Islet of Langerhans (tissue), 1 donor: Measurements from ENCODE around the gene C19orf47.

ENCODE experiments used
- FAIRE-seq: peaks from one replicate; lab custom pipeline; 2011; peaks lifted over from hg19 to GRCh38; lab: Jason Lieb, UNC

C19orf47 gene

DNA sequence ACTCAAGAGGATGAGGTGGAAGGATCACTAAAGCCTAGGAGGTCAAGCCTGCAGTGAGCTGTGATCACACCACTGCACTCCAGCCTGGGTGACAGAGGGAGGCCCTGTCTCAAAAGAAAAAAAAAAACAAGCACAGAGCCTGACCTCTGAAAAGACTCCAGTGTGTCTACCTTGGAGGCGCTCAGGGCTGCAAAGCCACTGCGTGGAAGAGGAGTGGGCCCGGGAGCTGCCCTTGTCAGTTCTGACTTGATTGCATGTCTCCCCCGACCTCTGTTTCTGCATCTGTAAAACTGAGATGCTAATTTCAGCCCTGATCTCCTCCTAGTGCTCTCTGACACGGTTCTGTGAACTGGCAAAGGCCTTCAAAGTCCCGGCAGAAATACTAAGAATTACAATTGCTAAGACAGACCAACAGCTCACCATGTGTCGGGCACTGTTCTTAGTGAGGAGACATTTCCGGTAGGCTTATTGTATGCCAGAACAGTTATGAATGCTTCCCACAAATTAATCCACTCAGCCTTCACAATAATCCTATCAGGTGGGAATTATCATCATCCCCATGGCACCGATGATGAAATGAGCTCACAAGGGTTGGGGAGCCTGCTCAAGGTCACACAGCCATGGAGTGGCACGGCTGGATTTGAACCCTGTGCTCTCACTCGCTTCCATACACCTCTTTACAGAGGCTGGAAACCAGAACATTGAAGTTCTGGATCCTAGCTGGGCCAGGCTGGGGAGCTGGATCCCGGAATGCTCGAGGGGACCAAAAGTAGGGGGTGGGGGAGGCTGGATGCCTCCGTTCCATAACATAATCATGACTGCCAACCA lies 66.6 kb downstream of the C19orf47 start:
- no peak for FAIRE-seq

DNA sequence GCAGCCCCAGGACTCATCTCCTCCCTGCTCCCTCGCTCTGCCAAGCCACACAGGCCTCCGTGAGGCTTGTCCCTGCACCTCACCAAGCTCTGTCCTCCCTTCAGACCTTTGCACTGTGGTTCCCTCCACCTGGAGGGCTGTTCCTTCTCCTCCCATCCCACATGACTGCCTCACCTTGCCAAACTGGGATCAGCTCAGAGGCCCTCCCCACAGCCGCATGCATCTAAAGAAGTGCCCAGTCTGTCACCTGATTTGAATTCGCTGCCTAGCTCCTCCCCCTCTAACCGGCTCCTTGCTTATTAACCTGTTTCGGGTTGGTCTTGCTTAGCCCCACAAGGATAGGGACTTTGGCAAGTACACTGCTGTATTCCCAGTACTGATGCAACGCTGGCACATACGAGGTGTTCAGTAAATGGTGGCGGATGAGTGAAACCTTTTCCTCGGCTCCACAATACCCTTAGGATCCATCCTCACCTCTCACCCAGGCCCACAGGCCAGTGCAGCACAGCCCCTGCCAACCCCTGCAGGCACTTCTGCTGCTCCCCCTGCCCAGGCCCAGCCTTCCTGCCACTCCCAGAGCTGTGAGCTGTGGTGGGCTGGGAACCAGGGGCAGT lies 67.5 kb downstream of the C19orf47 start:
- FAIRE-seq, result no peak

- FAIRE-seq, result no peak
These were observed 68.2 kb downstream of the C19orf47 start for GRCh38 chr19:40279761-40280607.

- no peak for FAIRE-seq
These were observed 69.1 kb downstream of the C19orf47 start for GRCh38 chr19:40279120-40279551.

DNA sequence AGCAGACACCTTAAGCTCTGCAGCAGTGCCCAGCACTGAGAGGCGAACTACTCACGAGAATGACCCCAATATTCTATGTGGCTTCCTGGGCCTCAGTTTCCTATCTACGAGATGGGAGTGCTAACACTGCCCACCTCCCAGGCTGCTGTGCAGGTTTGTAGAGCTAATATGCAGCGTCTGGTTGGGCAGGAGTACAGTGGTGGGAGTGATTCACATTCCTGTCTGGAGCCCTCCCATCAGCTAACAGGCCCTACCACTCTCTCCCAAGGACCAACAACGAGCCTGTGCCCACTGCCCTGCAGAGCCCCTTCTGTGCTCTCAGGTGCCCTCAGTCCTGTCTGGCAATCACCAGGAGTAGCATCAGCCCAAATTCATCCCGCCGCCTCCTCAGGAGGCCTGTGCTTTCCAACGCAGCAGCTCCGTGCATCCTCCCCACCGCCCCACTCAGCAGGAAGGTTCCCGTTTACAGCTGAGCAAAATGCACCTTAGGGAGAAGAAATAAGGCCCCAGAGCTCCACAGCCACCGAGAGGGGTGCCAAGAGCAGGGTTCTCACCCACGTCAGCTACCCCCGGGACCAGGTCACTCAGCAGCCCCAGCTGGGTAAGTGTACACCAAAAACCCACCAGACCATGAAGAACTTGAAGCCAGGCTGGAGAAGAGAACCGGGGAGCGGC lies 69.7 kb downstream of the C19orf47 start:
- no peak for FAIRE-seq

DNA sequence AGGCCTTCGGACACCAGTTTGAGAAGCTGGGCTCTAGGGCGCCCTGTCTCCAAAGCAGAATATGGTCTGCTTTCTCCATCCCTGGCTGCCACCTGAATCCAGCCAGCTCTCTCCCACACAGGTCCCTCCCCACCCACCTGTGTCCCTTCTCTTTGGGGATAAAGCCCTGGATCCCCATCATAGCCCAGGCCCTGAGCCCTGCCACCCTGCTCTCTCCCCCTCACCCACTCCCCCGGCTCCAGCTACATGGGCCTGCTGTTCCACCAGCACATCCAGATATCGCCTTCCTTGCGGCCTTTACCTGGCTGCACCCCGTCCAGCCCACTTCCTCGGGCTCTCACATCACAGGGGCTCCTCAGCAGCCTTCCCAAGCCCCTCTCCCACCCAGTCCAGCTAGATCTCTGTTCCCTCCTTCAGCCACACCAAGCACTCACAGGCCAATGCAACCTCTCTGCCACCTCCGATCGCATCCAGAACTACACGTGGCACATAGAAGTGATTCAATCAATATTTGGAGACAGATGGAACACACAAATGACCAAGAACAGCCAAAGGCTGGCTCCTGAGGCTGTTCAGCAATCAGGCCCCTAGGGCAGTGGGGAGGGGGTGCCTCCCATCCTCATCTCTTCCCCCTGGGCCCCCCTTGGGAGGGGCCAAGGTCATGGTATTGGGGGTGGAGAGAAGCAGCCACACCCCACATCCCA lies 70.7 kb downstream of the C19orf47 start:
- no peak for FAIRE-seq

DNA sequence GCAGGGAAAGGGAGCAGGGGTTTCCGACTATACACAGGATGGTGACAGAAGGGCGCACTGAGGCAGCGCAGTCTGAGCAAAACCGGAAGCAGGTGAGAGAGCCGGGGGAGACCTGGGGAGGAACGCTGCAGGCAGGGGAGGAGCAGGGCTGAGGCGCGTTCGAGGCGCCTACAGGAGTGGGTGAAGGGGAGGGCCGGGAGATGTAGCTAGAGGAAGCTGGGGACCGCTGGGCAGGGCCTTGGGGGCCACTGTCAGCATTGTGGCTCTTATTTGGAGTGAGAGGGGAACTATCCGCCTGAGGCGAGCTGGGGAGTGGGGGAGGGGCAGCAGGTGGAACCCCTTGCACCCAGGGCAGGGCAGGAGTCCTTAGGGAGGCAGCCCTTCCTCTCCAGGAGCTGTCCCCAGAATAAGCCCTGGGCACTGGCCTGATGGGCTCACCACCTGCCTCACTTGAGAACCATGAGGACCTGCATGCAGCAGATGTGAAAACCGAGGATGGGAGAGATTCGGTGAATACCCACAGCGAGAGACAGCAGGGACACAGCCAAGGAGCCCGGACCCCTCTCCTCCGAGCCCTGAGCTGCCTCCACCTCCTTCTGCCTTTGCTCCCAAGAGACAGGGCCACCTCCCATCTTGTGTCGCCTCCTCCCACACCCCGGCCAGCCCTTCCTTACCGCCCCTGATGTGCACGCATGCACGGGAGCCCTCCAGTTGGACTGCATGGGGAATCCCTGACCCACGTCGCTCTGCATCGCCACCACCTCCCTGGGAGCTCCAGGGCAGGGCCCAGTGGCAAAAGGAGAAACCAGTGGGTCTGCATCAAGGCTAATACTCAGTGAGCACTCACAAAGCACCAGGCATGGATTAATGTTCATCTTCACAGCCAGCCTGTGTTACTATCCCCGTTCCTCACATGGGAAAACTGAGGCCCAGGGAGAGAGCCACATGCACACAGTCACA lies 73.3 kb downstream of the C19orf47 start:
- no peak for FAIRE-seq

DNA sequence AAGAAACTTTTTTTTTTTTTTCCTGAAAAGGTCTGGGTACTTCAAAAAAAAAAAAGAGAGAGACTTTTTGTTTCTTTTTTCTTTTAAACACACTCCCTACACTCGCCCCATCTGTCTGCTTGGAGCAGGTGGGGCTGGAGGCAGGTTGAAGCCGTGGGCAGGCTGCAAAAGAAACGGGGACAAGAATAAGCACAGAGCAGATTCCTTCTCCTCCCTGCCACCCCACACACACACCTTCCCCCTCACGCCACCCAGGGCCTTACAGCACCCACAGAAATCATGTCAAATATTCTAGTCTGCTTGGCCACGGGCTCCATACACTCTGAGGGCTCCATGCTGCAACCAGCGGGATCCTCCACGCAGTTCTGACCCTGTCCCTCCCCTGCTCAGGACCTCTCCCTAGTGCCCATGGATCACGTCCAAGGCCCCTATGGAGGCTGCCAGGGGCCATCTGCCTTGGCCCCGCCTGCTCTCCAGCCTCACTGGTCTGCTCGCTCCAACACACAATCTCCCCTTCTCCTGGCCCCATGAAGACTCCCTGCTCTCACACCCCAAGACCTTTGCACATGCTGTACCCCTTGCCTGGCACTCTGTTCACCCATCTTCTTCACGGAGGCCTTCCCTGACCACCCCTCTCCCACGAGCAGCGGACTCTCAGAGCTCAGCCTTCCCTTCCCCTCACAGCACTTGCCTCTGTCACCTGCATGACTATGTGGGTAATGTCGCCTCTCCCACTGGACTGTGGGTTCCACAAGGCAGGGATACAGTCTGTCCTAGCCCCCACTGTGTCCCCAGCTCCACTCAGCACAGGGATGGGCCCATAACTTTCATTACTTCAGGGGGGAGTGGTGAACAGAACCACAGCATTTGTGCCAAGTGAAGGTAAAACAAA lies 74.5 kb downstream of the C19orf47 start:
- FAIRE-seq, result no peak

DNA sequence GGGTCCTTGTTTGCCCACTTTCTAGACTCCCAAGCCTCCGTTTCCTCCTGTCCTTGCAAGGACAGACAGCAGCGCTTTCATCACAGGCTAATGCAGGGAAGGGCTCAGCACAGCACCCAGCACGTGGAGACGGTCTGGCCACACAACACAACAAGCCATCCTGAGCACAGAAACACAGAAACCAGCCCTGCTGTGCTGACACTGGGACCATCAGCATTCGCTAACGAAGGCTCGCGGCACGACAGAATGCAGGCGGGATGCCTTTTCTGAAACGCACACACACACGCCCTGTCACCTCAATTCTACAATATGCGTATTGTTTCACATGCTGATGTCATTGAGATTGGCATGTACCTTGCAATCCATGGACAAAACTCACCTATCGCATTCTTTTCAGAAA lies 75.9 kb downstream of the C19orf47 start:
- FAIRE-seq, result no peak

DNA sequence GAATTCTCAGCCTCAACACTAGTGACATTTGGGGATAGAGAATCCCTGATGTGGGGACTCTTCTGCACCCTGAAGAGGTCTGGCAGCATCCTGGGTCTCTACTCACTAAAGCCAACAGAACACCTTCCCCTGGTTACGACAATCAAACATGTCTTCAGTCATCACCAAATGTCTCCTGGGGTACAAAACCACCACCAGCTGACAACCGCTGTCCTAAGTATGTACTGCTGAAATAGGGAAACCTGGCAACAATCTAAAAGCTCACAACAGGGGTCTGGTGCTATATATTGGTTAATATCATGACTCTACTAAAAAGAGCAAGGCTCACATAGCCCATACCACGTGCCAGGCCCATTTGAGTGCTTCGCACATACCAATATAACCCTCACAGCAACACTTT lies 76.5 kb downstream of the C19orf47 start:
- FAIRE-seq, result no peak

DNA sequence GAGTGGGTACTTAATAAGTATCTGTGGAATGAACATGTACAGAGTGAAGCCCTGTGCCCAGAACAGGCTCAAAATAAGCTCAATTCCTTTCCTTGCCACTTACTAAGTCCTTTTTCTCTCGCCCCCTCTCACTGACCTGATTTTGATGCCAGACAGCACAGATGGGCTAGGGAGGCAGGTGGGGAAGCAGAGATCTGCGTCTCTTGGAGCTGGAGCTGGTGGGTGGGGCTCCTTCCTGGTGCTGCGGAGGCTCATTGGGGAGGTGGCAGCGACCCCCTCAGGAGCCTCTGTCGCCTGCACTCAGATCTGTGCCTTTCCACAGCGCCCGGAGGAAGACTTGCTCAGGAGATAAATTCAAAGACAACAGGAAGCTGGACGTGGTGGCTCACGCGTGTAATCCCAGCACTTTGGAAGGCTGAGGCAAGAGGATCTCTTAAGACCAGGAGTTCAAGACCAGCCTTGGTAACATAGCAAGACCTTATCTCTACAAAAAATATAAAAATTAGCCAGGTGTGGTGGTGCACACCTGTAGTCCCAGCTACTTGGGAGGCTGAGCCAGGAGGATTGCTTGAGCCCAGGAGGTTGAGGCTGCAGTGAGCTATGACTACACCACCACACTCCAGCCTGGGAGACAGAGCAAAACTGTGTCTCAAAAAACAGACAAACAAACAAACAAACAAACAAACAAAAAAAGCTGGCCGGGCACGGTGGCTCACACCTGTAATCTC lies 77.7 kb downstream of the C19orf47 start:
- FAIRE-seq, result no peak
